ENCODE results near the gene SLC28A2. TPM values are rescaled to one million over a fixed set of nuclear protein-coding genes. Genes with fewer than 3 reads are reported as not detected.

Gene SLC28A2
- total and polyA plus RNA-seq, 4 donors, result 0.10 to 1.5 (median 0.25) TPM

DNA sequence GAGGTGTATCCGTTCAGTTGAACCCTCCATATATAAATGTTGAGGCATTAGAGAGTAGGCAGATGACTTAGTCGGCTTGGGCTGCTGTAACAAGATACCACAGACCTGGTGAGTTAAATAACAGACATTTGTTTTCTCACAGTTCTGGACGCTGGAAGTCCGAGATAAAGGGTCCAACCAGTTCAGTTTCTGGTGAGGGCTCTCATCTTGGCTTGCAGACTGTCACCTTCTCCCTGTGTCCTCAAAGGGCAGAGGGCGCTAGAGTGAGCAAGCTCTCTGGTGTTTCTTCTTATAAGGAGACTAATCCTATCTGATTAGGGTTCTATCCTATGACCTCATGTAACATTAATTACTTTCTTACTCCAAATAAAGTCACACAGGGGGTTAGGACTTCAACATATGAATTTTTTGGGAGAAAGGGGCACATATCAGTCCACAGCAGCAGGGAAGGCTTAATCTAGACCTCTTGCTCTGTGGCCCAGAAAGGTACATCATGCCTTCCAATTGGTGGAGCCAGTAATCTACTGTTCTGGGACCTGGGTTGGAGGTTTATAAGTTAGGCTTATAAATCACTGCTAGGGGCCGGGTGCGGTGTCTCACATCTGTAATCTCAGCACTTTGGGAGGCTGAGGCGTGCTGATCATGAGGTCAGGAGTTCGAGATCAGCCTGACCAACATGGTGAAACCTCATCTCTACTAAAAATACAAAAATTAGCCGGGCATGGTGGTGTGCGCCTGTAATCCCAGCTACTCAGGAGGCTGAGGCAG lies 26.3 kb upstream of the SLC28A2 start:
- no peaks in the 10 kb centered on the region for H3K9me3 ChIP-seq (ENCODE audit: control insufficient read depth in 4 of 4, insufficient read depth in 3 of 4, low read length in 3 of 4)
- no peaks in the 10 kb centered on the region for H3K27me3 ChIP-seq (ENCODE audit: control insufficient read depth in 3 of 3, insufficient read depth in 3 of 3, low read length in 2 of 3)
- no peak overlapping the region for H3K27ac ChIP-seq (ENCODE audit: low read depth in 1 of 2, low read length in 1 of 2)
- no peak overlapping the region for H3K9ac ChIP-seq (ENCODE audit: insufficient read depth in 1 of 2, low read length in 2 of 2)
- H3K4me1 ChIP-seq (ENCODE audit: control insufficient read depth in 5 of 5, insufficient read depth in 5 of 5, low read length in 5 of 5), result no peaks in the 10 kb centered on the region
- H3K36me3 ChIP-seq (ENCODE audit: control insufficient read depth in 4 of 4, insufficient read depth in 4 of 4, low read length in 4 of 4), result no peaks in the 10 kb centered on the region
- DNase-seq (no peak), ATAC-seq (ENCODE audit: insufficient read depth, low FRiP score) (no peak)
- no peak overlapping the region for H3K4me3 ChIP-seq
- WGBS, 2 donors, result 78 to 87% methylated on average over 11 of the region's 11 CpGs
- TF ChIP-seq, protein P1, sequence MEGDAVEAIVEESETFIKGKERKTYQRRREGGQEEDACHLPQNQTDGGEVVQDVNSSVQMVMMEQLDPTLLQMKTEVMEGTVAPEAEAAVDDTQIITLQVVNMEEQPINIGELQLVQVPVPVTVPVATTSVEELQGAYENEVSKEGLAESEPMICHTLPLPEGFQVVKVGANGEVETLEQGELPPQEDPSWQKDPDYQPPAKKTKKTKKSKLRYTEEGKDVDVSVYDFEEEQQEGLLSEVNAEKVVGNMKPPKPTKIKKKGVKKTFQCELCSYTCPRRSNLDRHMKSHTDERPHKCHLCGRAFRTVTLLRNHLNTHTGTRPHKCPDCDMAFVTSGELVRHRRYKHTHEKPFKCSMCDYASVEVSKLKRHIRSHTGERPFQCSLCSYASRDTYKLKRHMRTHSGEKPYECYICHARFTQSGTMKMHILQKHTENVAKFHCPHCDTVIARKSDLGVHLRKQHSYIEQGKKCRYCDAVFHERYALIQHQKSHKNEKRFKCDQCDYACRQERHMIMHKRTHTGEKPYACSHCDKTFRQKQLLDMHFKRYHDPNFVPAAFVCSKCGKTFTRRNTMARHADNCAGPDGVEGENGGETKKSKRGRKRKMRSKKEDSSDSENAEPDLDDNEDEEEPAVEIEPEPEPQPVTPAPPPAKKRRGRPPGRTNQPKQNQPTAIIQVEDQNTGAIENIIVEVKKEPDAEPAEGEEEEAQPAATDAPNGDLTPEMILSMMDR (IDR thresholded peaks at IDR 0.05; ENCODE audit: control extremely low read depth, extremely low read depth), result no peak

DNA sequence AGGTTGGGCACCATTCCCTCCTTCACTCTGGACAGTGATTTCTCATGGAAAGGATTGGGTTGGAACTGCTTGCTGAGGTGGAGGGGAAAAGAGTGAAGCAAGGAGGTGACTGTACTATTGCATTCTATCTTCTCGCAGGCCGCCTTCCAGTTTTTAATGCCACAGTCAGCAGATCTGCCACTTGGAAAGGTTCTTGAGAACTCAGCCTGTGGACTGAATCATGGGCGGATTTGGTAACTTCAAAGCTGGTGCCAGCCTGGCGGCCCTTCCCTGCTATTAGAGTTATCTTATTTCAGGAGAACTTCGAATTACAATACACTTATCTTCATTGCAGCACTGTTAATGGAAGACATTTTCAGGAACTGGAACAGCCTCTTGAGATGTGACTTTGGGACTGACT lies 23.1 kb upstream of the SLC28A2 start:
- WGBS, 2 donors, result 72 to 75% methylated on average over 5 of the region's 5 CpGs
- Histone ChIP-seq H3K27me3 (ENCODE audit: control insufficient read depth in 3 of 3, insufficient read depth in 3 of 3, low read length in 2 of 3) (no peaks in the 10 kb centered on the region), H3K36me3 (ENCODE audit: control insufficient read depth in 4 of 4, insufficient read depth in 4 of 4, low read length in 4 of 4) (no peaks in the 10 kb centered on the region), H3K4me1 (ENCODE audit: control insufficient read depth in 5 of 5, insufficient read depth in 5 of 5, low read length in 5 of 5) (no peaks in the 10 kb centered on the region), H3K9ac (ENCODE audit: insufficient read depth in 1 of 2, low read length in 2 of 2) (no peak overlapping the region), H3K27ac (ENCODE audit: low read depth in 1 of 2, low read length in 1 of 2) (no peak overlapping the region), H3K4me3 (no peak overlapping the region), H3K9me3 (ENCODE audit: control insufficient read depth in 4 of 4, insufficient read depth in 3 of 4, low read length in 3 of 4) (peaks cover 0 to 4% (median 0%) of the 10 kb centered on the region in 4 donors)
- TF ChIP-seq, protein P1 (IDR thresholded peaks at IDR 0.05; ENCODE audit: control extremely low read depth, extremely low read depth), result no peak
- DNase-seq (no peak), ATAC-seq (ENCODE audit: insufficient read depth, low FRiP score) (no peak)

DNA sequence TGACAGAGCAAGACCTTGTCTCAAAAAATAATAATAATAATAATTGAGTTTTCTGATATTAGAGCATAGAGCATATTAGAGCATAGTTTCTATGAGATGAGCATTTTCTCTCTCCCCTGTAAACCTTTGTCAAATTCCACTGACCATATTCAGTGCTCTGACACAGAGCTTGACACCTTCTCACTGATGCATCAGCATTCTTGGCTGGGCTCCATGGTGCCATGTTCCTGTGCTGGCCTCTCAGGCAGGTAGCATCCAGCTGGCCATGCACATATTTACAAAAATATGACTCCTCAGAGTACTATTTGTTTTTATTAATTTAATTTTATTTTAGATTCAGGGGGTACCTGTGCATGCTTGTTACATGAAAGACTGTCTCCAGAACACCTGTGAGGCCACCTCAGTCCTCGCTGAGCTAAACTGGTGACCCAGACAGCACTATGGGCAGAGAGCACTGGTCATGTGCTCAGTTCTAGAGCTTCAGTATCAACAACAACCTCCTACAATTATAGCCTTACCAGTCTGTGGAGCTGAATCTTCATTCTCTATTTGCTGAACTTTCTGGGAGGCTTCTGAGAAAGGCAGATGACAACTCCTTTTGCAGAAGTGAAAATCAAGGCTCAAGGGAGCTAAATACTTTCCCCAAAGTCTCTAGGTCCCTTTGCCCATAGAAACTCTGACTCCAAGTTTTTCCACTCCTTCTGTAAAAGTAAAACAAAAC lies 21.6 kb upstream of the SLC28A2 start:
- Histone ChIP-seq H3K27ac (ENCODE audit: low read depth in 1 of 2, low read length in 1 of 2) (no peak overlapping the region), H3K36me3 (ENCODE audit: control insufficient read depth in 4 of 4, insufficient read depth in 4 of 4, low read length in 4 of 4) (no peaks in the 10 kb centered on the region), H3K4me1 (ENCODE audit: control insufficient read depth in 5 of 5, insufficient read depth in 5 of 5, low read length in 5 of 5) (no peaks in the 10 kb centered on the region), H3K9ac (ENCODE audit: insufficient read depth in 1 of 2, low read length in 2 of 2) (no peak overlapping the region), H3K9me3 (ENCODE audit: control insufficient read depth in 4 of 4, insufficient read depth in 3 of 4, low read length in 3 of 4) (peaks cover 0 to 8% (median 2%) of the 10 kb centered on the region in 4 donors), H3K4me3 (no peak overlapping the region), H3K27me3 (ENCODE audit: control insufficient read depth in 3 of 3, insufficient read depth in 3 of 3, low read length in 2 of 3) (no peaks in the 10 kb centered on the region)
- DNase-seq (no peak), ATAC-seq (ENCODE audit: insufficient read depth, low FRiP score) (no peak)
- WGBS, 2 donors, result 0% methylated on average over 1 of the region's 1 CpG
- TF ChIP-seq, protein P1 (IDR thresholded peaks at IDR 0.05; ENCODE audit: control extremely low read depth, extremely low read depth), result no peak

All from lung (tissue), 12 donors.